GM12872 (cell line): ENCODE results near the gene PCNX2.

Source experiments
- TF ChIP-seq, protein P1 (sequence below): IDR thresholded peaks from 3 replicates; pipeline ENCODE4 v1.5.1; 2011; ENCODE audit warnings: low read depth, mild to moderate bottlenecking, low read length, moderate library complexity; ENCODE audit not compliant: insufficient read depth

The PCNX2 gene

DNA sequence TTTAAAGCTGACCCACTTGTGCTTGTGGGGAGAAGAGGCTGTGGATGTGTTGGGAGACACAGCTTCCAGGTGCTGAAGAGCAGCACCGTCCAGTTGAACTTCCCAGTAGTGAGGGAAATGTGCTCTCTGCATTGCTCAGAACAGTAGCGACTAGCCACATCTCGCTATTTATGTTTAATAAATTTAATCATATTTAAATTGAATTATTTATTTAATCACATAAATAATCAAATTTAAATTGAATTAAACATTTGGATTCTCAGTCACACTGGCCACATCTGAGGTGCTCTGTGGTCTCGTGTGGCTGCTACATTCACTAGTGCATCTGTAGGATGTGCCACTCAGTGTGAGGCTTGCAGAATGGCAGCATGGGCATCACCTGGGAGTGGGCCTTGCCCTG lies 325.0 kb downstream of the PCNX2 start:
- TF ChIP-seq, protein P1, sequence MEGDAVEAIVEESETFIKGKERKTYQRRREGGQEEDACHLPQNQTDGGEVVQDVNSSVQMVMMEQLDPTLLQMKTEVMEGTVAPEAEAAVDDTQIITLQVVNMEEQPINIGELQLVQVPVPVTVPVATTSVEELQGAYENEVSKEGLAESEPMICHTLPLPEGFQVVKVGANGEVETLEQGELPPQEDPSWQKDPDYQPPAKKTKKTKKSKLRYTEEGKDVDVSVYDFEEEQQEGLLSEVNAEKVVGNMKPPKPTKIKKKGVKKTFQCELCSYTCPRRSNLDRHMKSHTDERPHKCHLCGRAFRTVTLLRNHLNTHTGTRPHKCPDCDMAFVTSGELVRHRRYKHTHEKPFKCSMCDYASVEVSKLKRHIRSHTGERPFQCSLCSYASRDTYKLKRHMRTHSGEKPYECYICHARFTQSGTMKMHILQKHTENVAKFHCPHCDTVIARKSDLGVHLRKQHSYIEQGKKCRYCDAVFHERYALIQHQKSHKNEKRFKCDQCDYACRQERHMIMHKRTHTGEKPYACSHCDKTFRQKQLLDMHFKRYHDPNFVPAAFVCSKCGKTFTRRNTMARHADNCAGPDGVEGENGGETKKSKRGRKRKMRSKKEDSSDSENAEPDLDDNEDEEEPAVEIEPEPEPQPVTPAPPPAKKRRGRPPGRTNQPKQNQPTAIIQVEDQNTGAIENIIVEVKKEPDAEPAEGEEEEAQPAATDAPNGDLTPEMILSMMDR, result no peak

DNA sequence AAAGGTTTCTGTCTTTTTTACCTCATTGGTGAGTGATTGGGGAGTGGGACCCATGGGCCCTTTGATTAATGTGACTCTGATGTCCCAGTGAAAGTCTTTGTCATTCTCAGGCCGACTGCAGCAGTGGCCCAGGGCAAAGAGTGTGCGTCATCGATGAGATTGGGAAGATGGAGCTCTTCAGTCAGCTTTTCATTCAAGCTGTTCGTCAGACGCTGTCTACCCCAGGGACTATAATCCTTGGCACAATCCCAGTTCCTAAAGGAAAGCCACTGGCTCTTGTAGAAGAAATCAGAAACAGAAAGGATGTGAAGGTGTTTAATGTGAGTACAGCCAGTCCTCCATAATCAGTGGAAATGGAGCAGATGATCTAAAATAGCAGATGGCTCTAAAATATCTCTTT lies 325.7 kb downstream of the PCNX2 start:
- TF ChIP-seq, protein P1, result no peak

DNA sequence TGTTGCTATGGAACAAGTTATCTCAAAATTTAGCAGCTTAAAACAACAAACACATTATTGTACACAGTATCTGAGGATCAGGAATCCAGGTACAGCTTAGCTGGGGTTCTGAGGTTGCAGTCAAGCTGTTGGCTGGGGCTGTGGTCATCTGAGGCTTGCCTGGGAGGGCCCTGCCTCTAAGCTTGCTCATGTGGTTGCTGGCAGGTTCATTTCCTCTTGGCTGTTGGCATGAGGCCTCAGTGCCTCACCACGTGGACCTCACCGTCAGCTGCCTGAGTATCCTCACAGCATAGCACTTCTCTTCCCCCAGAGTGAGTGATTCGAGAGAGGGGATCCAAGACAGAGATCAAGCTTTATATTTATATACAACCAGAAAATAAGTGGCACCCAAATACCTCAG lies 326.6 kb downstream of the PCNX2 start:
- TF ChIP-seq, protein P1, result no peak

DNA sequence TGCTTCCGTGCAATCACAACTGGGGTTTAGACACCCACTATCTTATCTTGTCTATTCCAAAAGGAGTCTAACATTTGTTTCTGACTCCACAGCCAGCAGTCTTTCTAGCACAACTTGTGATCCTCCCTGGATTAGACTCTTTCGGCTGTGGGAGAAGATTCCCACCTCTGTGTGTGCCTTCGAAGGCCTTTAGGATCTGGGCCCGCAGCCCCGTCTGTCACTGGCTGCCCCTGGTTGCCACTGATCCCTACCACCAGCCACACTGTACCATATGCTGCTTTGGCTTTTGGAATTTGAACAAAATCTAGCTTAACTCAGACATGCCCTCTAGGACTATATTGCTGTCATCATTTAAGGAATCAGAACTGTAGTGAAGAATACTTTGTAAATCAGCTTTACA lies 327.1 kb downstream of the PCNX2 start:
- TF ChIP-seq, protein P1, result no peak

DNA sequence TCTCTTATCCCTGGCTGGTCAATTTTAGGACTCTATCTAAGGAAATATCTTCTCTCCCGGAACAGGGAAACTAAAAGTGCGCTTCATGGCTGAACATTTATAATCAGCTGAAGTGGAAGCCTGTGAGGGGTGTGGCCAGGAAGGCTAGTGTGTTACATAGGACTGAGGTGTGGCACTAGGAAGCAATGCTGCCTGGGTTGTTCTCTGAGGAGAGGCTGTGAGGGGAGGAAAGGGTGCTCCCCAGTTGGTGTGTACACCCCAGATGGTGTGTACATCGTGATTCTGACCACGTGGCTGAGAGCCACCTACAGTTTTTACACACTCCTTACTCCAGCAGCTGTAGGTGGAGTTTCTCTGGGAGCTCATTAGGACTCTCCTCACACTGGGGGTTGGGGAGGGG lies 328.9 kb downstream of the PCNX2 start:
- TF ChIP-seq, protein P1, result no peak

DNA sequence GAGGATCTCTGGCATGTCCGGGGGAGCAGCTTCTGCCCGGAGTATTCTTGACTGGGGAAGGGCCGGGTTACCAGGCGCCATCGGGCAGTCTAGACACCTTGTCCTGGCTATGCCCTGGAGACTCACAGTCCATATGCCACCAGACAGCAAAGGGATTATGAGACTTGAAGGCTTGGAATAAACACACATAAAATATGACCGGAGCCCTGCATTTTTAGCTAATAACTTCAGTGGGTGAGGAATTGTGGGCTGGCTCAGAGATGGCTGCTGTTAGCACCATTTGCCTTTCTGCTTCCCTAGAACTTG lies 329.7 kb downstream of the PCNX2 start:
- TF ChIP-seq, protein P1, result no peak

DNA sequence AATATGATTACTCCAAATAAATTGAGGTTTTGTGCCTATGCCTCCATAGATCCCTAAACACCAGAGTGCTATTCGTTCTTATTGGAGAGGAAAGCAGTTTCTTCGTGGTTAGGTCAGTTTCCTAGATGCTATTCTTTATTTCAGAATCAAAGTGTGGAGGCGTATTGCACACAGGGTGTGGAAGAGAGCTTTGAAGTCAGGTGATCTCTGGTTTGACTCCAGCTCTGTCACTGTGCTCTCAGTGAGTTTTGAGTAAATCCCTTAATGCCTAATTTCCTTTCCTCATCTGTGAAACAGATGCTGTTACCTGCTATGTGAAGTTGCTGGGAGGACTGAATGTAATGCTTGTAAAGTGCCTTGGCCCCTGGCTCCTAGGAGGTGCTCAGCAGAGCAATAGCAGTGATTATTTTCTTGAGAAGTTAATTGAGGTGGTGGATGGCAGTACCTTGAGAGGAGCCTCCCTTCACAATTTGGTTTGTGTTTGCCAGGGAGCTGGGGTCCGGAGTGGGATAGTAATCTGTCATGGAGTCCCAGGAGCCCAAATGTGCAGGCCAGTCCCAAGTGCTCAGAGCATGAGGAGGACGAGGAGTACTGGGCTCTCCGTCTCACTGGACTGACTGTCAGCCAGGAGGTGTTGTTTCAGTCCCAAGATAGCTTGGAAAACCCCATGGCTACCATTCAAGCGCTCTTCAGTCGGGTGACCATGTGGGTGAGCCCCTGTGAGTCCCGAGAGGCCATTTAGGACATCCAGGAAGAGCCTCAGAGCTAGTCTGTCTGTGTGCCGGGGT lies 330.2 kb downstream of the PCNX2 start:
- TF ChIP-seq, protein P1, result no peak
